ENCODE measurements around the gene SLIT2. TPM values are rescaled to one million over a fixed set of nuclear protein-coding genes. Genes with fewer than 3 reads are reported as not detected.

Gene SLIT2, protein sequence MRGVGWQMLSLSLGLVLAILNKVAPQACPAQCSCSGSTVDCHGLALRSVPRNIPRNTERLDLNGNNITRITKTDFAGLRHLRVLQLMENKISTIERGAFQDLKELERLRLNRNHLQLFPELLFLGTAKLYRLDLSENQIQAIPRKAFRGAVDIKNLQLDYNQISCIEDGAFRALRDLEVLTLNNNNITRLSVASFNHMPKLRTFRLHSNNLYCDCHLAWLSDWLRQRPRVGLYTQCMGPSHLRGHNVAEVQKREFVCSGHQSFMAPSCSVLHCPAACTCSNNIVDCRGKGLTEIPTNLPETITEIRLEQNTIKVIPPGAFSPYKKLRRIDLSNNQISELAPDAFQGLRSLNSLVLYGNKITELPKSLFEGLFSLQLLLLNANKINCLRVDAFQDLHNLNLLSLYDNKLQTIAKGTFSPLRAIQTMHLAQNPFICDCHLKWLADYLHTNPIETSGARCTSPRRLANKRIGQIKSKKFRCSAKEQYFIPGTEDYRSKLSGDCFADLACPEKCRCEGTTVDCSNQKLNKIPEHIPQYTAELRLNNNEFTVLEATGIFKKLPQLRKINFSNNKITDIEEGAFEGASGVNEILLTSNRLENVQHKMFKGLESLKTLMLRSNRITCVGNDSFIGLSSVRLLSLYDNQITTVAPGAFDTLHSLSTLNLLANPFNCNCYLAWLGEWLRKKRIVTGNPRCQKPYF (N-terminal part only)
- 10.2 TPM for total RNA-seq
- long read RNA-seq, partial matches to known transcripts = 2 of 2 reads
- long read RNA-seq, other reads (novel, unspliced or antisense) = 0 of 2 reads

DNA sequence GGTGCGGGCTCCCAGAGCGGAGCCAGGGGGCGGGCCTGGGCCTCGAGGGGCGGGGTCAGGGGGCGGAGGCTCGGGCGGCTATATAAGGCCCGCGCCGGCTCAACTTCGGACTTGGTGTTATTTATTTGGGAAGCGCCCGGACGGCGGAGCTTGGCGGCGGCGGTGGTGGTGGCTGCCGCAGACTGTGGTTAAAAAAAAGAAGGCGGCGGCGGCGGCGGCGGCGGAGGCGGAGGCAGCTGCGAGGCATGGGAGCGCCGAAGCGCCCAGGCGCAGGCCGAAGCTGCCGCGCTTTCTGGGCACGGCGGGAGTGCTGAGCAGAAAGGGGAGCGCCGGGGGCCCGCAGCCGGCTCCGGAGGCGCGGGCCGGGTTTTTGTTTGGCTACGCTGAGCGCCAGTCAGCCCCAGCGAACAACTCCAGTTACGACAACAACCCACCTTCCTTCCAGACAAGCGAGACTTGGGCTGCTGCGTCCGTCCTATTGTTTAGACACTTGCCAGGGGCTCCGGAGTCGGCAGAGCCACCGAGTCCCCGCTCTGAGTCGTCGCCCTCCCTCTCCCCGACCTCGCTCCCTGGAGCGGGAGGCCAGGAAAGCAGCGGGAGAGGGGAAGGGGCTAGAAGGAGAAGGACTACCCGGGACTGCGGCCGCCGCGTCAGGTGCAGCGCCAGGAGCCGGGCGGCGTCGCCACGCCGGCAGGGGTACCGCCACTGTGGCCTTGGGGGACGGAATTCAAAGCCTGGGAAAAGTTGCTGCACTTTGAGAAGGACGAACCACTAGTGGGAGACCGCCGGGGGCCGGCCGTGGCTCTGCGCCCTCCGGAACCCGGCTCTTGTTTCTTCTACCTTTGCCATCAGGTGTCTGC lies at the start of gene SLIT2:
Gene SLIT2 (plus strand): TSS at position 110 of the 860 bp plus-strand sequence. CDS start 1,911 bp downstream, outside the sequence.
- peak; percentile 92 for ATAC-seq (ENCODE audit: poor library complexity)
- intact Hi-C loops (cut with DNase I) = no loop called here
- peak; percentile 88 for DNase-seq

DNA sequence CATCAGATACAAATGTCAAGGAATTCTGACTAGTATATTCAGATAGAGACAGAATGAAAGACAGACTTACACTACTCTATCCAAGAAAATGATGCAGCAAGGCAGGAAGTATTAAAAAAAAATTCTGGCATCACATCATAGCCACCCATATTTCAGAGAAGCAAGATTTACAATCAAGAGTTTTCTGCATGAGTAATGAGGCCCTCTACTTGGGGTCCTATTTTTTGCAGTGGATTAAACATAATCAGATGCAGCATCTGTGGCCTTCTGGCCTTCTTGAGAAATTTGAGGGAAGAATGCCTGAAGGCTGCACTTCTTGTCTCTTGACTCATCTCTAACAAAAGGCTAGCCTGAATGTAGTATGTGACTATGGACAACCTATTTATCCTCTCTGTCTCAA lies 48.2 kb upstream of the SLIT2 start:
- DNase-seq = no peak
- ATAC-seq (ENCODE audit: poor library complexity) = no peak
- intact Hi-C loops (cut with DNase I) = no loop called here

DNA sequence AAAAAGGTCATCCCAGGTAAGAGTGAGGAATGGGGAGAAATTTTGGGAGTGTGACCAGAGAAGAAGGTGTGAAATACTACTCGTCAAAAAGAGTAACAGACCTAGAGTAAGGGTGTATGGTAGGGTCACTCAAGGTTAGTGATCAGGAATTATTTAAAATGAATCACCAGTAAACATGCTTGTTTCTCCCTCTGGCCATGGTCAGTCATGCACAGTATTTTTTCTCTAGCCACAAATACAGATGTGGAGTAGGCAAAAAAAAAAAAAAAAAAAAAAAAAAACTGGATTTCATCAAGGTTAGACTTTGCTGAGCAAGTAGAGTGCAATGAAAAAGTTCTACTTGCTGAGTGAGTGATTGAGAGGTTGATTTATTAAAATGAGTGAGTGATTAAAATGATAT lies 34.2 kb upstream of the SLIT2 start:
- intact Hi-C loops (cut with DNase I) = no loop called here
- ATAC-seq (ENCODE audit: poor library complexity) (no peak), DNase-seq (no peak)

DNA sequence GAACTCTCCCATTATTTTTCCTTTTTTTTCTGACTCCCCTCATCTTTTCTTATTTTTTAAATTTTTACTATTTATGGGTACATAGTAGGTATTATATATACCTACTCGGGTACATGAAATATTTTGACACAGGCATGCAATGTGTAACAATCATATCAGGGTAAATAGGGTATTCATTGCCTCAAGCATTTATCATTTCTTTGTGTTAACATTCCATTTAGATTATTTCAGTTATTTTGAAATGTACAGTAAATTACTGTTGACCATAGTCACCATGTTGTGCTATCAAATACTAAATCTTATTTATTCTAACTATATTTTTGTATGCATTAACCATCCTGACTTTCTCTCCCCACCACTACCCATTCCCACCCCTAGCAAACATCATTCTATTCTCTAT lies 33.8 kb upstream of the SLIT2 start:
- intact Hi-C loops (cut with DNase I) = no loop called here
- no peak for ATAC-seq (ENCODE audit: poor library complexity)

DNA sequence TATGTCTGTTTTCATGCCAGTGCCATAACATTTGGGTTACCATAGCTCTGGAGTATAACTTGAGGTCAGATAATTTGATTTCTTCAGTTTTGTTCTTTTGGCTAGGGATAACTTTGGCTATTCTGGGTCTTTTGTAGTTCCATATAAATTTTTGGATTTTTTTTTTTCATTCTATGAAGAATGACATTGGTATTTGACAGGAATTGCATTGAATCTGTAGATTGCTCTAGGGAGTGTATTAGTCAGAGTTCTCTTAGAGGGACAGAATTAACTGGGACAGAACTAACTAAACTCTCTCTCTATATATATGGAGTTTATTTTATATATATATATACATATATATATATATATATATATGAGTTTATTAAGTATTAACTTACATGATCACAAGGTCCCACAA lies 32.2 kb upstream of the SLIT2 start:
- intact Hi-C loops (cut with DNase I) = no loop called here
- ATAC-seq (ENCODE audit: poor library complexity) = no peak
- no peak for DNase-seq

More for the DNA sequence above, 33.8 kb upstream of the SLIT2 start:
- no peak for DNase-seq

DNA sequence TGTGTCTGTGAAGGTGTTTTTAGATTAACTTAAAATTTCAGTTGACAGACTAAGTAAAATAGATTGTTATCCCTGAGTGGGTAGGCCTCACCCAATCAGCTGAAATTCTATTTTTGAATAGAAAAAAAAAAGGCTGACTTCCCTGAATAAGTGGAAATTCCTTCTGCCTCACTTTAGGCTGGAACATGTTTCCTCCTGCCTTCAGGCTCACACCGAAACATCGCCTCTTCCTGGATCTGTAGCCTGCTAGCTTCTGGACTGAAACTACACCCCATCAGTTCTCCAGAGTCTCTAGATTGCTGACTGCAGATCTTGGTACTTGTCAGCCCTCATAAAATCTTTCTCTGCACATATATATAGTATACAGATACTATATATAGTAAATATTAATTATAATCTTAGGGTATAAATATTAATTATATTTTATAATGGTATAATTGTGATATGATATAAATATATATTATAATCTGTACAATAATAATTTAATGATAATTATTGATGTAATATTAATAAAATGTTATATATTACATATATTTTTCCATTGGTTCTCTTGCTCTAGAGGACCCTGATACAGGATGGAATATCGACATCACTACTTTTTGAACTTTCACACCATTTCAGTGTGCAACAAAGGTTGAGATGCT lies 13.7 kb upstream of the SLIT2 start:
- DNase-seq (no peak), ATAC-seq (ENCODE audit: poor library complexity) (no peak)
- intact Hi-C loops (cut with DNase I) = no loop called here

DNA sequence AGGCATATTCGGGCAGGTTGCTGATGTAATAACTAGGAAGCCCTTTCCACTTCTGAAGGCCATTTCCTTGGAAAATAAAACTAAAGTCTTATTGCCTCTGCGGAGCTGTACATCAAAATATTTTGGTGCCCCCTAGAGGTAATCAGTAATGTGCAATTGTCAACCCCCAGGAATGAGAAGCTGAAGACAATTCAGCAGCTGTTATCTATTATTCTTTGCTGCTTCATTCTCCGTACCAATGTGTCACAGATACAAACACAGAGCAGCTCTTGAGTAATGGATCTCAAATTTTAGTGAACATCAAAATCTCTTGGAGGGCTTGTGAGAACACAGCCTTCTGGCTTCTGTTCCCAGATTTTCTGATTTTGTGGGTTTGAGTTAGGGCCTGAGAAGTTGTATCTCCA lies 3.5 kb upstream of the SLIT2 start:
- no peak for DNase-seq
- intact Hi-C loops (cut with DNase I) = no loop called here
- ATAC-seq (ENCODE audit: poor library complexity) = peak; percentile 30

DNA sequence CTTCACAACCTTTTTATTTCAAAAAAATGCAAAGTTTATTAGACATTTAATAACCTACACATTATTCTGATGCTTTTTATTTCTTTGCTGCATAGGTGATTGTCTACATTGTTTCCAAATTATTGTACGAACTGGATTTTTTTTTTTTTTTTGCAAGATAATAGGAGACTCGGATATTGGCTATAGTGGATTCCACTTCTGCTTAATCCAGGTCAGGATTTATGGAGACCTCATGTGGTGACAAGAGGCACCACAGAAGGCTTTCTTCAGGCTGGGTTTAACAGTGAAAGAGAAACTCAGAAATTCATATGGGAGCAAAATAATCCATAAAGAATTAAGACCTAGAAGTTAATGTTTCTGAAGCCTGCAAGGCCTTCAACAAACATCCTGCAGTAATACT lies 2.4 kb upstream of the SLIT2 start:
- no peak for DNase-seq
- intact Hi-C loops (cut with DNase I) = no loop called here
- no peak for ATAC-seq (ENCODE audit: poor library complexity)

DNA sequence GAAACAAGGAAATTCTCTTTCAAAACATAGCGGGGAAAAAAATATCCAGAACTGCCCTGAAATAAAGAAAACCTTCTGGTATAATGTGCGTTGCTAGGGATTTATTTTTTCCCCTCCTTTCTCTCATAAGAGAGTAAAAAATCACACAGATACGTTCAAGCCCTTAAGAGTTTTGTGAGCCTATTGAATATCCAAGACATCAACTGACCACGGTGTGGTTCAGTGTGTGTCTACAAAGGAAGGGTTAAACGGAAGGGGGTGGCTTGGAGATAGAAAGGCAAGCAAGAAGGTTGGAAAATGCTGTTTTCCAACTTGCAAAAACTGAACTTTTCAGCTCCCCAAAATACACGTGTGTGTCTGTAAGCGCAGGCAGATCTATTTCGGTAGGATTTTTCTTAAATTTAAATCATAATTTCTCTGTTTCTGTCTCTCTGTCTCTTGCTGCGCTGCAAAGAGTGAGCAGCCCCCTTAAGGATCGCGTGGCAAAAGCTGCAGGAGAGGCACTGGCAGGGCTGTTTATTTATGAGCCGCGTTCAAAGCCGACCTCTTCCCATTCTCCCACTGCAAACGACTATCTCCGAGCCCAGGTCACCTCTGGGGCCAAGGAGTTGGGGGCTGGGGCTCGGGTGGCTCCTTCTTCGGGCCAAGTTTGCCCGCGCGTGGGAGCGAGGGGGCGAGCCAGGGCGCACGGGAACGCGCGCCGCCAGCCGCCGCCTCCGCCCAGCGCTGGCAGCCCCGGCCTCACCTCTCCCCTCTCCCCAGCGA lies 492 bp upstream of the SLIT2 start:
- DNase-seq (no peak), ATAC-seq (ENCODE audit: poor library complexity) (no peak)
- intact Hi-C loops (cut with DNase I) = no loop called here

DNA sequence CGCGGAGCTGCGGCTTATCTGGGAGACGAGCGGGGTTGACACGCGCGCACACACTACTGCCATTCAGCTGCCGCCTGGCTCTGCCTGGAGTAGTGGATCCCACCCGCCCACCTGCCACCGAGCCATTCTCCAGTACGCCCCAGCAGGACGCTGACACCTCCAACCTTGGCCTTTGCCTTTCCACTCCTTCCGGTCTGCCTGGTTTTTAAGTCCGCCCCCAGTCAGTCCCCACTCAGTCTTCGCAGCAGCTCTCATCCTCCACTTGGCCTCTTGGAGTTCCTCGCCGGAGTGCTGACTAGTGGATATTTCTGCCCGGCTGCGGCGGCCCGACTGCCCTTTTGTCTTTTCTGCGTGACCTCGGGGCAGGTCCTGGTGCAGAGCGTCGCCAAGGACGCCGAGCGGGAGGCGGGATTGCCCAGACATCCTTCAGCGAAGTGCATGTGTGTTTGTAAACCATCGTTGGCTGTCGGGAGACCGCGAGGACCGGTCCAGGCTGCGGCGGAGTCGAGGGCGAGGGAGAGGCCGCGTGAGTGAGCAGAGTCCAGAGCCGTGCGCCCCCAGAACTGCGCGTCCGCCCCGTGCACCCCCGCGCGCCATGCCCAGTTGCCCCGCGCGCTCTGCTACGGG lies 1.1 kb downstream of the SLIT2 start:
- DNase-seq = peak; percentile 64

DNA sequence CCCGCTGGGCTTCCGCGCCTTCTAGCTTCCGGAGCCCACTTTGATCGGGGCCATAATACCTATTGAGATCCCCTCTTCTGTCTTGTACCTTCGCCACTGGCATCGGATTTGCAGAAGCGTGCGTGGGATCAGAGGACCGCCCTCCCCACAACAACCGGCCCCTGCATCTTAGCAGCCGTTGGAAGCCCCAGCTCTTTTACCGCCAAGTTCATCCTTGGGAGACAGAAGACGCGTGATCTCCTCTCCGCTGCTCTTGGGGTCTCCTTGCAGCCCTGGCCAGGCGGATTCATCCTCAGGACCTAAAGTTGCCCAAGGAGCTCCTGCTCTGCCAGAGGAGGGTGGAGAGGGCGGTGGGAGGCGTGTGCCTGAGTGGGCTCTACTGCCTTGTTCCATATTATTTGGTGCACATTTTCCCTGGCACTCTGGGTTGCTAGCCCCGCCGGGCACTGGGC lies 1.6 kb downstream of the SLIT2 start:
- no peak for DNase-seq
- ATAC-seq (ENCODE audit: poor library complexity) = no peak
- intact Hi-C loops (cut with DNase I) = no loop called here

More for the DNA sequence above, 1.1 kb downstream of the SLIT2 start:
- ATAC-seq (ENCODE audit: poor library complexity) = peak; percentile 23
- intact Hi-C loops (cut with DNase I) = no loop called here

DNA sequence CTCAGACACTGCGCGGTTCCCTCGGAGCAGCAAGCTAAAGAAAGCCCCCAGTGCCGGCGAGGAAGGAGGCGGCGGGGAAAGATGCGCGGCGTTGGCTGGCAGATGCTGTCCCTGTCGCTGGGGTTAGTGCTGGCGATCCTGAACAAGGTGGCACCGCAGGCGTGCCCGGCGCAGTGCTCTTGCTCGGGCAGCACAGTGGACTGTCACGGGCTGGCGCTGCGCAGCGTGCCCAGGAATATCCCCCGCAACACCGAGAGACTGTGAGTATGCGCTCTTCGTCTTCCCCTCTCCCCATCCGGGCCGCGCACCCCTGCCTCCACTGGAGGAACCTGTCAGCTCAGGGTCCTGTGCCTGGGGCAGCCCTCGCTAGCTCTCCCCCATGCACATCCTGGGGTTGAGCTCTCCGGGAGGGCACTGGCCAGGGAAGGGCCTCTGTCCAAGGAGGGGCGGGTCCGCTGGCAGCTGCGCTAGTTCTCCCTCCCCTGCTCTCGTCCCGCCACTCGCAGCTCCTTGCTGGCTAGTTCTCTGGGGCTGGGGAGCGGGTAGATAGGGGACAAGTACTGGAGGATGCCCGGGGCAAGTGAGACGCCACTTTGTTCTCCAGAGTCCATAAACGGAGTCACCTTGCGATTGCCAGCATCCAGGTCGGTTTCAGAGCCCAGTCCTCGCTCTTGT lies 2.2 kb downstream of the SLIT2 start:
- ATAC-seq (ENCODE audit: poor library complexity) (peak; percentile 24), DNase-seq (peak; percentile 66)
- intact Hi-C loops (cut with DNase I) = no loop called here

DNA sequence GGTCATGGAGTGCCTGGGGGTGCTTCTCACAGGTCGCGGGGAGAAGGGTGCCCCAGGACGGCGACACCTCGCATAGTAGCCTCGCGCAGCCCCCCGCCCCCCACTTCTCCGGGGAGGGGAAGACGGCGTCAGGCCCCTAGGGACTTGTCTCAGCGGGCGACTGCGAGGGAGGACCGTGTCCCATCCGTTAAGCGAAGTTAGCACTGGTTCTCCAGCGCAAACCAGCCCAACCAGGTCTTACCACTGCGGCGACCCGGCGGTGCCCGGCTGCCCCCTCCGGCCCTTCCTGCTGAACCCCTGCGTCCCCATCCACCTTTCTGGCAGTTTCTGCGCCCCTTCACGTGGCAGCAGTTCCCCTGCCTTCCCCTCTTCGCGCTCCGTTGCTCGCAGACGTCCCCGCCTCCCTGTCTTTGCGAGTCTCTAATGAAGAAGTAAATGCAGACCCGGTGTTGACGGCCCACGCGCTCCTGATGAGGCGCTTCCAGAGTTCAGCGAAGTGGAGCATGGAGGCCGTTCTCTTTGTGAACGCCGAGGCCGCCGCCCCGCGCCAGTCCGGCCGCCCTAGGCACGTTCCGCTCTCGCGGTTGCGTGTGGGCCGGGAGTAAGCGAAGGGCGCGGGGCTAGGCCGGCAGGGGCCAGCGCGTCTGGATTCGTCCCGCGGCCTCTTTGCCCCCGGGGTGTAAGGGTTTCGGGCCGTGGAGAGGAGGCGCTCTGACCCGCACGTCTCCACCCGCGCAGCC lies 3.0 kb downstream of the SLIT2 start:
- intact Hi-C loops (cut with DNase I) = no loop called here
- DNase-seq (peak; percentile 42), ATAC-seq (ENCODE audit: poor library complexity) (peak; percentile 5)

DNA sequence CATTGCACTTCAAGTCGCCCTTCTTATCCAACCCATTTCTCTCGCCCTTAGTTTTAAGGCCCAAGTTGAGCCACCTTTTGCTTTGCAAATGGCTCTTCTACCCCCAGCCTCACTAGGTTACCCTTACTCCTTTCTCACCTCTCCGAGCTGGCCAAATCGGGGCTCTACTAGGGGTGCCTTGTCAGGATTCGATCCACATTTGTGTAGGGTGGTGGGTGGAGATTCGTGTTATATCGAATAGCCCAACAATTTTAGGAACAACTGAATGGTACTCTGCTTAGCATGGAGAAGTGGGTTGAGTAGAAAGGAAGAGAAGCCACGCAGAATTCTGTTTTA lies 3.5 kb downstream of the SLIT2 start:
- intact Hi-C loops (cut with DNase I) = no loop called here

DNA sequence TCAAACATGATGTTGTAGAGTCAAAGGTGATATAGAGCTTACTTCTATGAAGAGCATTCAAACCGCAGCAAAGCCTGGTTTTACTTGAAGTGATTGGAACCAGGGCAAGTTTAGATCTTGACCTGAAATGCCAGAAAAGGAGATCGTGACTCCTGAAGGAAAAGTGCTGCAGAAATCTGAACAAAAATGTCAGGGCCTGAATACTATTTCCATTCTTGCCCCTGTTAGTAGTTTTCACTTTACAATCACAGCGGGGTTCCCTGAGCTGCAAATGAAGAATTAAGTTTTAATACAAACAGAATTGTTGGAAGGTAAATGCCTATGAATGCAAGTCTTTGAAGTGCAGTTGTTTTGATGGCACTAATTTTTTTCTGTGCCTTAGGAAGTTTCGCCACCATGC lies 4.1 kb downstream of the SLIT2 start:
- DNase-seq (no peak), ATAC-seq (ENCODE audit: poor library complexity) (no peak)
- intact Hi-C loops (cut with DNase I) = no loop called here

More for the DNA sequence above, 3.5 kb downstream of the SLIT2 start:
- DNase-seq (no peak), ATAC-seq (ENCODE audit: poor library complexity) (no peak)

DNA sequence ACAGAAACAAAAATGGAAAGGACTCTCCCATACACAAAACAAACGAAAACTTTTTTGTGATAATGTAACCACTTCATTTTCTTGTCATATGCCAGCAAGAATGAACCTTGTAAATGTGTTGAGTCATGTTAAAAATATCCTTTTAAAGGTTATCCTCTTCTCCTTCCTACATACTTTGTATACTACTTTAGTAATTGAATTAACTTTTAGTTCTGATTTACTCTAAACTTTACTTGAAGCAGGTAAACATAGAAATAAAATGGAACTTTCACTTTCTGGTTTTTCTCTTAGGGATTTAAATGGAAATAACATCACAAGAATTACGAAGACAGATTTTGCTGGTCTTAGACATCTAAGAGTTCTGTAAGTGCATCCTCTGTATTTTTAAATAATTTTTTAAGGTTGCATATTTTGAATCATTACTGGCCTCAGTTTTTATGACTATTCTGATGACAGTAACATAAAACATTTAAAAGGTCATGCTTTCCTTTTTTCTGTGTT lies 4.7 kb downstream of the SLIT2 start:
- intact Hi-C loops (cut with DNase I) = no loop called here
- DNase-seq = no peak
- no peak for ATAC-seq (ENCODE audit: poor library complexity)
